Neural cell (in vitro differentiated cells): ENCODE data around the gene TOM1L1. TPM values are rescaled to one million over a fixed set of nuclear protein-coding genes. Genes with fewer than 3 reads are reported as not detected.

ENCODE experiments used
- H2AFZ ChIP-seq: fragments of 200-600, 300-800 bp; sonication (generic), shearing (Covaris generic); 2 replicates; pipeline ENCODE4 v1.6.0; 2014; ENCODE audit warnings: low read depth, mild to moderate bottlenecking, antibody characterized with exemption, low read length, moderate library complexity
- H3F3A ChIP-seq: fragments of 200-600 bp; shearing (Covaris generic); 2 replicates; pipeline ENCODE4 v1.6.1; 2016; ENCODE audit warnings: mild to moderate bottlenecking, moderate library complexity, mixed read lengths, antibody characterized with exemption, low read length; ENCODE audit not compliant: insufficient read depth, poor library complexity, severe bottlenecking
- H3K27ac ChIP-seq: fragments of 200-600, 300-800 bp; sonication (generic), shearing (Covaris generic); 2 replicates; pipeline ENCODE4 v1.5.1; 2014; ENCODE audit warnings: mild to moderate bottlenecking, low read length, moderate library complexity
- H3K27me3 ChIP-seq: fragments of 300-800, 200-600 bp; sonication (generic), shearing (Covaris generic); 2 replicates; pipeline ENCODE4 v1.6.0; 2014; ENCODE audit warnings: mild to moderate bottlenecking, low read depth, low read length, moderate library complexity; ENCODE audit not compliant: insufficient read depth
- H3K36me3 ChIP-seq: fragments of 300-800, 200-600 bp; sonication (generic), shearing (Covaris generic); 2 replicates; pipeline ENCODE4 v1.5.1; 2014; ENCODE audit warnings: mild to moderate bottlenecking, antibody characterized with exemption, low read length, moderate library complexity; ENCODE audit not compliant: insufficient read depth
- H3K4me2 ChIP-seq: fragments of 300-800, 200-600 bp; sonication (generic), shearing (Covaris generic); 2 replicates; pipeline ENCODE4 v1.6.0; 2014; ENCODE audit warnings: mild to moderate bottlenecking, low read length
- H3K4me3 ChIP-seq: fragments of 300-800, 200-600 bp; sonication (generic), shearing (Covaris generic); 2 replicates; pipeline ENCODE4 v1.5.1; 2014; ENCODE audit warnings: mild to moderate bottlenecking, low read length, moderate library complexity
- H3K79me2 ChIP-seq: fragments of 200-600 bp; shearing (Covaris generic); replicated peaks from 2 replicates; pipeline ENCODE4 v1.6.0; 2014; ENCODE audit warnings: mild to moderate bottlenecking, low read length, moderate library complexity; ENCODE audit not compliant: insufficient read depth
- H3K9ac ChIP-seq: fragments of 300-800, 200-600 bp; sonication (generic), shearing (Covaris generic); 2 replicates; pipeline ENCODE4 v1.6.1; 2016; ENCODE audit warnings: mild to moderate bottlenecking, low read length, mixed read lengths
- H3K9me2 ChIP-seq: fragments of 200-600 bp; shearing (Covaris generic); 2 replicates; pipeline ENCODE4 v1.6.1; 2016; ENCODE audit warnings: mild to moderate bottlenecking, low read length, mixed read lengths; ENCODE audit not compliant: insufficient read depth
- H3K9me3 ChIP-seq: fragments of 200-600, 300-800 bp; sonication (generic), shearing (Covaris generic); 2 replicates; pipeline ENCODE4 v1.6.1; 2016; ENCODE audit warnings: mild to moderate bottlenecking, mixed run types, low read length, moderate library complexity, mixed read lengths
- H4K20me1 ChIP-seq: fragments of 200-600 bp; shearing (Covaris generic); 2 replicates; pipeline ENCODE4 v1.6.1; 2016; ENCODE audit warnings: mild to moderate bottlenecking, mixed run types; ENCODE audit not compliant: insufficient read depth
- EP300 ChIP-seq: fragments of 450-650 bp; conservative IDR thresholded peaks from 2 replicates; pipeline ENCODE4 v1.6.1; 2014; ENCODE audit warnings: antibody characterized with exemption, mild to moderate bottlenecking, moderate library complexity; ENCODE audit not compliant: poor library complexity, severe bottlenecking
- EZH2 ChIP-seq: fragments of 200-600, 300-800 bp; shearing (Covaris generic), sonication (generic); IDR thresholded peaks from 2 replicates; pipeline ENCODE4 v1.6.1; 2014; ENCODE audit warnings: antibody characterized with exemption, low read length, borderline replicate concordance, mild to moderate bottlenecking; ENCODE audit not compliant: insufficient read depth, poor library complexity, severe bottlenecking
- MXI1 ChIP-seq: fragments of 450-650 bp; conservative IDR thresholded peaks from 2 replicates; pipeline ENCODE4 v1.6.1; 2014; ENCODE audit warnings: antibody characterized with exemption, mild to moderate bottlenecking; ENCODE audit not compliant: poor library complexity, severe bottlenecking
- POLR2AphosphoS5 ChIP-seq: IDR thresholded peaks from 2 replicates; pipeline ENCODE4 v1.6.1; 2012
- RAD21 ChIP-seq: fragments of 450-650 bp; conservative IDR thresholded peaks from 2 replicates; pipeline ENCODE4 v1.6.1; 2014; ENCODE audit warnings: antibody characterized with exemption, mild to moderate bottlenecking, moderate library complexity
- SMC3 ChIP-seq: fragments of 450-650 bp; conservative IDR thresholded peaks from 2 replicates; pipeline ENCODE4 v1.6.1; 2014; ENCODE audit warnings: antibody characterized with exemption, mild to moderate bottlenecking, moderate library complexity; ENCODE audit not compliant: poor library complexity
- TAF1 ChIP-seq: IDR thresholded peaks from 2 replicates; pipeline ENCODE4 v1.6.1; 2012; ENCODE audit warnings: low read depth
- polyA plus RNA-seq: library from polyadenylated mRNA; depleted of rRNA; stranded (reverse); fragments of >200 nt; gene quantifications from 2 replicates; pipeline ENCODE4 v1.2.3, GENCODE V29; 2014
- TF ChIP-seq, protein P1 (sequence below): IDR thresholded peaks from 2 replicates; pipeline ENCODE4 v1.6.1; 2012; ENCODE audit warnings: borderline replicate concordance
- TF ChIP-seq, protein P2 (sequence below): fragments of 450-650 bp; IDR thresholded peaks from 2 replicates; pipeline ENCODE4 v1.5.1; 2014; ENCODE audit warnings: antibody characterized with exemption, mild to moderate bottlenecking, moderate library complexity; ENCODE audit not compliant: poor library complexity, severe bottlenecking

The TOM1L1 gene
- polyA plus RNA-seq, 1 donor from 2014 or later, result 13.6 TPM

DNA sequence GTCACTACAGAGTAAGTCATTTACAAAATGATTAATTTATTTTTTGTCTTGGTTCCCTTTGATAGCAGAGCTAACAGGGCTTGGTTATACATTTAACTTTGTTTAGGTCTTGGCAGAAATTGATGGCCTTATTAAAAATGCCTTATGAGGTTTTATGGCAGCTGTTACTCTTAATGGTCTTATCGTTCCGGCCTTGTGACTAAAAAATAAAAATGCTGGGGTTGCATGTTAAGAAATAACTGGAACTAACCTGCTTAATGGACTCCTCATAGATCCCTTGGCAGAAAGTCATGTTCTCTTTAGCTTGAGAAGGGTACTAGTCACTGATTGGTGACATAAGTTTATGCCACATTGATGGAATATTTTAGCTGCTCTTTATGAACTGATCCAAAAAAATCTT is 49.5 kb downstream of the TOM1L1 start:
- Histone ChIP-seq H3K36me3 (peaks cover 4% of the 10 kb centered on the region), H2AFZ (no peak overlapping the region), H3K9ac (no peak overlapping the region)

DNA sequence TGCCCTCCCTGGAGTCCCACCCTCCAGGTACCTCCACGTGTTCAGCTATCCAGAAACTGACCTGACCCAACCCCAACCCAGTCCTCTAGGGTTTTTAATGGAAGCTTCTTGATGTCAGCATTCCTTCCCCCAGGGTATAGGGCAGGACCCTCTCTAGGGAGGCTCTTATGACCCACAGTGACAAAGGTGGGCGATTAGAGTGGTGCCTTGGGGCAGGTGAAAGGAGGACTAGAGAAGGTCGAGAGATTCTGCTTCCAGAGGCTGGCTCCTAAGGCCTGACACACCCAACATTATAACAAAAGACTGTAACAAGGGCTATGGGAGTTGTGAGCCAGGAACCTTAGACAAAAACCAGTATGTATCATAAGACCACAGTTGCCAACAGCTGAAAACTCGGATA is 50.6 kb downstream of the TOM1L1 start:
- H3K79me2 ChIP-seq, result no peaks in the 10 kb centered on the region
- H3K9me2 ChIP-seq, result no peaks in the 10 kb centered on the region
- peaks cover 4% of the 10 kb centered on the region for H3K36me3 ChIP-seq
- no peaks in the 10 kb centered on the region for H3F3A ChIP-seq
- TF ChIP-seq POLR2AphosphoS5 (no peak), RAD21 (no peak), SMC3 (no peak), EP300 (no peak), EZH2 (no peak), TAF1 (no peak), MXI1 (no peak)
- TF ChIP-seq, protein P1, sequence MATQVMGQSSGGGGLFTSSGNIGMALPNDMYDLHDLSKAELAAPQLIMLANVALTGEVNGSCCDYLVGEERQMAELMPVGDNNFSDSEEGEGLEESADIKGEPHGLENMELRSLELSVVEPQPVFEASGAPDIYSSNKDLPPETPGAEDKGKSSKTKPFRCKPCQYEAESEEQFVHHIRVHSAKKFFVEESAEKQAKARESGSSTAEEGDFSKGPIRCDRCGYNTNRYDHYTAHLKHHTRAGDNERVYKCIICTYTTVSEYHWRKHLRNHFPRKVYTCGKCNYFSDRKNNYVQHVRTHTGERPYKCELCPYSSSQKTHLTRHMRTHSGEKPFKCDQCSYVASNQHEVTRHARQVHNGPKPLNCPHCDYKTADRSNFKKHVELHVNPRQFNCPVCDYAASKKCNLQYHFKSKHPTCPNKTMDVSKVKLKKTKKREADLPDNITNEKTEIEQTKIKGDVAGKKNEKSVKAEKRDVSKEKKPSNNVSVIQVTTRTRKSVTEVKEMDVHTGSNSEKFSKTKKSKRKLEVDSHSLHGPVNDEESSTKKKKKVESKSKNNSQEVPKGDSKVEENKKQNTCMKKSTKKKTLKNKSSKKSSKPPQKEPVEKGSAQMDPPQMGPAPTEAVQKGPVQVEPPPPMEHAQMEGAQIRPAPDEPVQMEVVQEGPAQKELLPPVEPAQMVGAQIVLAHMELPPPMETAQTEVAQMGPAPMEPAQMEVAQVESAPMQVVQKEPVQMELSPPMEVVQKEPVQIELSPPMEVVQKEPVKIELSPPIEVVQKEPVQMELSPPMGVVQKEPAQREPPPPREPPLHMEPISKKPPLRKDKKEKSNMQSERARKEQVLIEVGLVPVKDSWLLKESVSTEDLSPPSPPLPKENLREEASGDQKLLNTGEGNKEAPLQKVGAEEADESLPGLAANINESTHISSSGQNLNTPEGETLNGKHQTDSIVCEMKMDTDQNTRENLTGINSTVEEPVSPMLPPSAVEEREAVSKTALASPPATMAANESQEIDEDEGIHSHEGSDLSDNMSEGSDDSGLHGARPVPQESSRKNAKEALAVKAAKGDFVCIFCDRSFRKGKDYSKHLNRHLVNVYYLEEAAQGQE, result no peak
- TF ChIP-seq, protein P2, sequence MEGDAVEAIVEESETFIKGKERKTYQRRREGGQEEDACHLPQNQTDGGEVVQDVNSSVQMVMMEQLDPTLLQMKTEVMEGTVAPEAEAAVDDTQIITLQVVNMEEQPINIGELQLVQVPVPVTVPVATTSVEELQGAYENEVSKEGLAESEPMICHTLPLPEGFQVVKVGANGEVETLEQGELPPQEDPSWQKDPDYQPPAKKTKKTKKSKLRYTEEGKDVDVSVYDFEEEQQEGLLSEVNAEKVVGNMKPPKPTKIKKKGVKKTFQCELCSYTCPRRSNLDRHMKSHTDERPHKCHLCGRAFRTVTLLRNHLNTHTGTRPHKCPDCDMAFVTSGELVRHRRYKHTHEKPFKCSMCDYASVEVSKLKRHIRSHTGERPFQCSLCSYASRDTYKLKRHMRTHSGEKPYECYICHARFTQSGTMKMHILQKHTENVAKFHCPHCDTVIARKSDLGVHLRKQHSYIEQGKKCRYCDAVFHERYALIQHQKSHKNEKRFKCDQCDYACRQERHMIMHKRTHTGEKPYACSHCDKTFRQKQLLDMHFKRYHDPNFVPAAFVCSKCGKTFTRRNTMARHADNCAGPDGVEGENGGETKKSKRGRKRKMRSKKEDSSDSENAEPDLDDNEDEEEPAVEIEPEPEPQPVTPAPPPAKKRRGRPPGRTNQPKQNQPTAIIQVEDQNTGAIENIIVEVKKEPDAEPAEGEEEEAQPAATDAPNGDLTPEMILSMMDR, result no peak
- H3K4me2 ChIP-seq, result no peak overlapping the region
- H3K27me3 ChIP-seq, result no peaks in the 10 kb centered on the region
- H2AFZ ChIP-seq, result no peak overlapping the region
- H4K20me1 ChIP-seq, result no peaks in the 10 kb centered on the region
- no peak overlapping the region for H3K4me3 ChIP-seq
- H3K27ac ChIP-seq, result no peak overlapping the region
- H3K9me3 ChIP-seq, result no peaks in the 10 kb centered on the region
- no peak overlapping the region for H3K9ac ChIP-seq

More for the DNA sequence above, 49.5 kb downstream of the TOM1L1 start:
- no peaks in the 10 kb centered on the region for H3K79me2 ChIP-seq
- H3F3A ChIP-seq, result no peaks in the 10 kb centered on the region
- no peaks in the 10 kb centered on the region for H3K27me3 ChIP-seq
- no peak overlapping the region for H3K4me2 ChIP-seq
- H3K27ac ChIP-seq, result no peak overlapping the region
- TF ChIP-seq EZH2 (no peak), RAD21 (no peak), TAF1 (no peak), MXI1 (no peak), EP300 (no peak), POLR2AphosphoS5 (no peak), SMC3 (no peak)
- TF ChIP-seq, protein P1, result no peak
- TF ChIP-seq, protein P2, result no peak
- no peaks in the 10 kb centered on the region for H3K9me2 ChIP-seq
- H3K4me3 ChIP-seq, result no peak overlapping the region
- no peaks in the 10 kb centered on the region for H4K20me1 ChIP-seq
- no peaks in the 10 kb centered on the region for H3K9me3 ChIP-seq
